K562 (cell line): ENCODE measurements around the gene ACHE. TPM values are rescaled to one million over a fixed set of nuclear protein-coding genes. Genes with fewer than 3 reads are reported as not detected.

Experiments used
- CCAR2 ChIP-seq: fragments of 200-400 bp; formaldehyde crosslinking; IDR thresholded peaks from 2 replicates; pipeline ENCODE4 v1.6.1; 2017; ENCODE audit warnings: mild to moderate bottlenecking, low read depth, low read length
- DEAF1 ChIP-seq: fragments of 450-650 bp; formaldehyde crosslinking; IDR thresholded peaks from 2 replicates; pipeline ENCODE4 v1.4.0; 2020; ENCODE audit warnings: mild to moderate bottlenecking, moderate library complexity
- MAFK ChIP-seq: IDR thresholded peaks from 2 replicates; pipeline ENCODE4 v1.6.1; 2011; ENCODE audit warnings: low read length, improper control_type of control experiment
- MBD2 ChIP-seq: sonication (generic); IDR thresholded peaks from 2 replicates; pipeline ENCODE4 v1.6.1; 2016; ENCODE audit warnings: low read depth, borderline replicate concordance
- MCM7 ChIP-seq, 2 experiments: fragments of 450-650 bp; IDR thresholded peaks; 2 replicates each; pipeline ENCODE4 v1.6.1; 2016 to 2018
- POLR2G ChIP-seq: fragments of 200-400 bp; formaldehyde crosslinking; IDR thresholded peaks from 2 replicates; pipeline ENCODE4 v1.6.1; 2017; ENCODE audit warnings: low read depth, mild to moderate bottlenecking, antibody characterized with exemption, low read length, moderate library complexity
- PRMT5 ChIP-seq: sonication (generic); formaldehyde crosslinking; IDR thresholded peaks from 2 replicates; pipeline ENCODE4 v1.5.0; 2020; ENCODE audit warnings: missing genetic modification reagents
- PTBP1 ChIP-seq: fragments of 200-400 bp; formaldehyde crosslinking; IDR thresholded peaks from 2 replicates; pipeline ENCODE4 v1.6.1; 2017; ENCODE audit warnings: low read depth, low read length
- RBM25 ChIP-seq: fragments of 200-400 bp; formaldehyde crosslinking; IDR thresholded peaks from 2 replicates; pipeline ENCODE4 v1.6.1; 2018; ENCODE audit warnings: low read length, low read depth, moderate library complexity; ENCODE audit not compliant: severe bottlenecking
- RBM39 ChIP-seq: fragments of 200-400 bp; formaldehyde crosslinking; optimal IDR thresholded peaks from 2 replicates; pipeline ENCODE3; 2018; ENCODE audit warnings: low read depth, low read length
- SIRT6 ChIP-seq: IDR thresholded peaks from one replicate; pipeline ENCODE4 v1.6.1; 2012; ENCODE audit warnings: low read depth, mild to moderate bottlenecking, control low read depth, inconsistent platforms, low read length, moderate library complexity
- SP2 ChIP-seq: IDR thresholded peaks from 2 replicates; pipeline ENCODE4 v1.6.1; 2011; ENCODE audit warnings: mild to moderate bottlenecking, low read depth, low read length, moderate library complexity; ENCODE audit not compliant: poor library complexity, severe bottlenecking; ENCODE audit errors: extremely low read depth
- TFAM ChIP-seq: fragments of 250-450 bp; sonication (Bioruptor Pico); conservative IDR thresholded peaks from 2 replicates; pipeline ENCODE4 v1.5.0; 2021; ENCODE audit warnings: mild to moderate bottlenecking, moderate library complexity
- VEZF1 ChIP-seq: fragments of 200-800 bp; sonication (Bioruptor generic); IDR thresholded peaks from 2 replicates; pipeline ENCODE4 v1.6.1; 2017; ENCODE audit warnings: missing genetic modification characterization, missing compliant biosample characterization
- ZBTB1 ChIP-seq: sonication (generic); formaldehyde crosslinking; IDR thresholded peaks from 2 replicates; pipeline ENCODE4 v1.8.1; 2023; ENCODE audit warnings: missing genetic modification reagents, low read depth, mild to moderate bottlenecking, borderline replicate concordance
- ZBTB9 ChIP-seq: fragments of 450-650 bp; formaldehyde crosslinking; IDR thresholded peaks from 2 replicates; pipeline ENCODE4 v1.4.0; 2020; ENCODE audit warnings: mild to moderate bottlenecking, moderate library complexity
- ZNF217 ChIP-seq: sonication (generic); formaldehyde crosslinking; IDR thresholded peaks from 2 replicates; pipeline ENCODE4 v1.8.0; 2022; ENCODE audit warnings: mild to moderate bottlenecking, missing genetic modification reagents
- ZNF354B ChIP-seq: fragments of 250-450 bp; sonication (Bioruptor Pico); IDR thresholded peaks from 2 replicates; pipeline ENCODE4 v1.4.0; 2020
- polyA plus RNA-seq, 8 experiments: library from polyadenylated mRNA; depleted of rRNA in 4 of 8; stranded (reverse) in 5 of 8; unstranded in 3 of 8; fragments of >200 nt; fragmentation: Nextera tagmentation in 2 of 8; fragmentation: Illumina TruSeq in 1 of 8; extraction: Ambion mirVana in 2 of 8; extraction: Trizol in 1 of 8; gene quantifications; 2 replicates each; pipeline versions ENCODE4 v1.2.1 to v1.2.3, GENCODE V29; 2011 to 2014; ENCODE audit warnings: inconsistent platforms in 1 of 8, missing spikeins in 1 of 8
- total RNA-seq, 7 experiments: library from RNA; depleted of rRNA in 6 of 7; stranded (reverse); fragments of >200 nt in 6 of 7; fragmentation: Illumina TruSeq in 2 of 7; extraction: Trizol in 2 of 7; gene quantifications; 2 replicates each; pipeline versions ENCODE4 v1.2.1 to v1.2.3, GENCODE V29; 2011 to 2021; ENCODE audit warnings: low replicate concordance in 1 of 7
- TF ChIP-seq, protein P1 (sequence below), 2 experiments: fragments of 450-650 bp; conservative IDR thresholded peaks; 2 replicates each; pipeline ENCODE4 v1.6.1; 2017; ENCODE audit warnings: mild to moderate bottlenecking in 2 of 2, moderate library complexity in 2 of 2
- TF ChIP-seq, protein P2 (sequence below): fragments of 450-650 bp; IDR thresholded peaks from 2 replicates; pipeline ENCODE4 v1.6.1; 2016; ENCODE audit warnings: borderline replicate concordance

Gene ACHE
- total and polyA plus RNA-seq, 9 of the 15 experiments (the other 6 are each of a cell fraction or from before 2014, with no cell fraction given), result 0.04 to 8.8 (median 1.9) TPM

- no peak for TF ChIP-seq RBM39
- TF ChIP-seq ZNF217, result no peak
- TF ChIP-seq ZBTB9 (CRISPR knock-in tag), result no peak
- no peak for TF ChIP-seq MBD2
- no peak for TF ChIP-seq MCM7 (IDR thresholded peaks at IDR 0.05)
- no peak for TF ChIP-seq DEAF1 (CRISPR knock-in tag)
- TF ChIP-seq MAFK, result no peak
- no peak for TF ChIP-seq SP2
- no peak for TF ChIP-seq PTBP1
- no peak for TF ChIP-seq ZNF354B (CRISPR knock-in tag)
- no peak for TF ChIP-seq SIRT6
- TF ChIP-seq POLR2G, result peak; percentile 66
- peak; percentile 49; the same call in 1 of the 2 replicates for TF ChIP-seq ZBTB1
- TF ChIP-seq, protein P1, sequence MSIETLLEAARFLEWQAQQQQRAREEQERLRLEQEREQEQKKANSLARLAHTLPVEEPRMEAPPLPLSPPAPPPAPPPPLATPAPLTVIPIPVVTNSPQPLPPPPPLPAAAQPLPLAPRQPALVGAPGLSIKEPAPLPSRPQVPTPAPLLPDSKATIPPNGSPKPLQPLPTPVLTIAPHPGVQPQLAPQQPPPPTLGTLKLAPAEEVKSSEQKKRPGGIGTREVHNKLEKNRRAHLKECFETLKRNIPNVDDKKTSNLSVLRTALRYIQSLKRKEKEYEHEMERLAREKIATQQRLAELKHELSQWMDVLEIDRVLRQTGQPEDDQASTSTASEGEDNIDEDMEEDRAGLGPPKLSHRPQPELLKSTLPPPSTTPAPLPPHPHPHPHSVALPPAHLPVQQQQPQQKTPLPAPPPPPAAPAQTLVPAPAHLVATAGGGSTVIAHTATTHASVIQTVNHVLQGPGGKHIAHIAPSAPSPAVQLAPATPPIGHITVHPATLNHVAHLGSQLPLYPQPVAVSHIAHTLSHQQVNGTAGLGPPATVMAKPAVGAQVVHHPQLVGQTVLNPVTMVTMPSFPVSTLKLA (conservative IDR thresholded peaks at IDR 0.05), result peak; percentile 69 to 75
- TF ChIP-seq PRMT5, result no peak
- no peak for TF ChIP-seq TFAM
- no peak for TF ChIP-seq CCAR2
- TF ChIP-seq VEZF1 (CRISPR knock-in tag), result no peak
- TF ChIP-seq RBM25, result no peak
- TF ChIP-seq, protein P2, sequence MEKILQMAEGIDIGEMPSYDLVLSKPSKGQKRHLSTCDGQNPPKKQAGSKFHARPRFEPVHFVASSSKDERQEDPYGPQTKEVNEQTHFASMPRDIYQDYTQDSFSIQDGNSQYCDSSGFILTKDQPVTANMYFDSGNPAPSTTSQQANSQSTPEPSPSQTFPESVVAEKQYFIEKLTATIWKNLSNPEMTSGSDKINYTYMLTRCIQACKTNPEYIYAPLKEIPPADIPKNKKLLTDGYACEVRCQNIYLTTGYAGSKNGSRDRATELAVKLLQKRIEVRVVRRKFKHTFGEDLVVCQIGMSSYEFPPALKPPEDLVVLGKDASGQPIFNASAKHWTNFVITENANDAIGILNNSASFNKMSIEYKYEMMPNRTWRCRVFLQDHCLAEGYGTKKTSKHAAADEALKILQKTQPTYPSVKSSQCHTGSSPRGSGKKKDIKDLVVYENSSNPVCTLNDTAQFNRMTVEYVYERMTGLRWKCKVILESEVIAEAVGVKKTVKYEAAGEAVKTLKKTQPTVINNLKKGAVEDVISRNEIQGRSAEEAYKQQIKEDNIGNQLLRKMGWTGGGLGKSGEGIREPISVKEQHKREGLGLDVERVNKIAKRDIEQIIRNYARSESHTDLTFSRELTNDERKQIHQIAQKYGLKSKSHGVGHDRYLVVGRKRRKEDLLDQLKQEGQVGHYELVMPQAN, result peak; percentile 86
These were observed 456 bp upstream of the ACHE start (continued) for GRCh38 chr7:100895956-100896731.
